GM12878 (cell line): ENCODE results near the gene GNAO1. TPM values are rescaled to one million over a fixed set of nuclear protein-coding genes. Genes with fewer than 3 reads are reported as not detected.
"Not testable (repeated sequence)": the region's sequence is repeated elsewhere in the genome, so short reads cannot be mapped to it uniquely, and the experiment has no call there.

Experiments
- ATAC-seq: fragments of 200-7000 bp; cut with Tn5 transposase; 3 replicates; pipeline ENCODE4 v1.9.1; 2020; ENCODE audit warnings: mild to moderate bottlenecking, moderate library complexity
- BruUV-seq: library from RNA; stranded (reverse); fragments of 400-500 nt; replicated peaks from 2 replicates; lab custom pipeline; 2021; lab: Mats Ljungman, UMichigan
- CTCF ChIA-PET: fragments of 300-600 bp; sonication (Branson Sonifier 250); formaldehyde crosslinking; extraction: SDS; loops from one replicate; lab custom pipeline; 2021; ENCODE audit warnings: inconsistent platforms; lab: Yijun Ruan, JAX
- POLR2A ChIA-PET: fragments of 350-600 bp; formaldehyde crosslinking; extraction: SDS; loops from one replicate; lab custom pipeline; 2021; ENCODE audit warnings: inconsistent platforms; lab: Charles Lee
- RAD21 ChIA-PET: fragments of 300-600 bp; sonication (Branson Sonifier 250); formaldehyde crosslinking; loops from one replicate; lab custom pipeline; 2023; ENCODE audit warnings: antibody characterized with exemption; ENCODE audit not compliant: unreplicated experiment; lab: Charles Lee
- SMC1A ChIA-PET: fragments of 300-600 bp; sonication (Branson Sonifier 250); formaldehyde crosslinking; loops from one replicate; lab custom pipeline; 2023; ENCODE audit not compliant: unreplicated experiment, uncharacterized antibody; lab: Charles Lee
- DNase-seq: peaks from one replicate; pipeline ENCODE4 v3.0.0-alpha.2; 2011; ENCODE audit warnings: low read depth, low spot score
- FAIRE-seq: peaks from 3 replicates; lab custom pipeline; 2011; peaks lifted over from hg19 to GRCh38; lab: Jason Lieb, UNC
- H2AFZ ChIP-seq: 2 replicates; pipeline ENCODE4 v1.6.0; 2011; ENCODE audit warnings: low read depth, low read length, control low read depth; ENCODE audit not compliant: control insufficient read depth
- H3K27ac ChIP-seq: 2 replicates; pipeline ENCODE4 v1.5.1; 2011; ENCODE audit warnings: control low read depth; ENCODE audit not compliant: control insufficient read depth, insufficient read depth
- H3K27me3 ChIP-seq, 2 experiments: replicated peaks in 1 of 2; 2 replicates each; pipeline versions ENCODE4 v1.6.0 to v1.6.1; 2011; ENCODE audit warnings: low read length in 1 of 2; ENCODE audit not compliant: control insufficient read depth in 2 of 2, insufficient read depth in 2 of 2
- H3K36me3 ChIP-seq, 2 experiments: 2 replicates each; pipeline ENCODE4 v1.5.1; 2011; ENCODE audit warnings: low read length in 1 of 2; ENCODE audit not compliant: control insufficient read depth in 2 of 2, insufficient read depth in 2 of 2
- H3K4me1 ChIP-seq: 2 replicates; pipeline ENCODE4 v1.6.1; 2011; ENCODE audit warnings: mild to moderate bottlenecking, low read length, moderate library complexity, mixed read lengths; ENCODE audit not compliant: control insufficient read depth, insufficient read depth
- H3K4me2 ChIP-seq: 2 replicates; pipeline ENCODE4 v1.6.0; 2011; ENCODE audit warnings: control low read depth; ENCODE audit not compliant: control insufficient read depth, insufficient read depth
- H3K4me3 ChIP-seq: fragments of 200-600 bp; sonication (generic); 2 replicates; pipeline ENCODE4 v1.5.1; 2016
- H3K79me2 ChIP-seq: 2 replicates; pipeline ENCODE4 v1.6.0; 2011; ENCODE audit warnings: low read length; ENCODE audit not compliant: control insufficient read depth, insufficient read depth
- H3K9ac ChIP-seq: 2 replicates; pipeline ENCODE4 v1.8.0; 2011; ENCODE audit warnings: low read length, control low read depth, mixed read lengths; ENCODE audit not compliant: control insufficient read depth, insufficient read depth
- H3K9me3 ChIP-seq: replicated peaks from 3 replicates; pipeline ENCODE4 v1.5.1; 2011; ENCODE audit warnings: mild to moderate bottlenecking, low read length; ENCODE audit not compliant: control insufficient read depth, insufficient read depth
- H4K20me1 ChIP-seq: 2 replicates; pipeline ENCODE4 v1.6.0; 2011; ENCODE audit not compliant: control insufficient read depth, insufficient read depth
- PAX8 ChIP-seq: fragments of 450-650 bp; IDR thresholded peaks from 2 replicates; pipeline ENCODE4 v1.6.1; 2017; ENCODE audit warnings: mild to moderate bottlenecking, moderate library complexity
- SREBF1 ChIP-seq: IDR thresholded peaks from 2 replicates; pipeline ENCODE4 v1.6.1; 2012; ENCODE audit warnings: mild to moderate bottlenecking, low read length
- WGBS: methylation state at CpG from one replicate; pipeline ENCODE4 v1.1.6; 2016; ENCODE audit warnings: low lambda C conversion rate; ENCODE audit not compliant: insufficient replicate concordance, insufficient coverage; ENCODE audit errors: missing lambda C conversion rate; 5-methylcytosine and 5-hydroxymethylcytosine counted together
- in situ Hi-C: fragments of 300-500 bp; cut with MboI; formaldehyde crosslinking; loops from 9 replicates; pipeline ENCODE4 v1.14.3; 2018; ENCODE audit warnings: mixed read lengths
- intact Hi-C: fragments of 100-400 bp; cut with micrococcal nuclease; formaldehyde crosslinking; loops from one replicate; pipeline ENCODE4 v1.14.2; 2022; ENCODE audit not compliant: unreplicated experiment
- polyA plus RNA-seq, 11 experiments: library from polyadenylated mRNA; depleted of rRNA in 4 of 11; unstranded in 6 of 11; stranded (reverse) in 5 of 11; fragments of >200 nt; fragmentation: Nextera tagmentation in 4 of 11; fragmentation: Illumina TruSeq in 1 of 11; extraction: Ambion mirVana in 4 of 11; extraction: Trizol in 1 of 11; gene quantifications; 1 replicate in 1 of 11; 2 replicates in 10 of 11; pipeline versions ENCODE4 v1.2.1 to v1.2.3, GENCODE V29; 2011 to 2016; ENCODE audit warnings: inconsistent platforms in 2 of 11, missing spikeins in 2 of 11, low read depth in 1 of 11
- total RNA-seq, 4 experiments: library from RNA; depleted of rRNA in 3 of 4; stranded (reverse); fragments of >200 nt in 3 of 4; fragmentation: Illumina TruSeq in 1 of 4; extraction: Trizol in 1 of 4; gene quantifications; 2 replicates each; pipeline versions ENCODE4 v1.2.1 to v1.2.3, GENCODE V29; 2013 to 2021
- TF ChIP-seq, protein P1 (sequence below): fragments of 450-650 bp; IDR thresholded peaks from 2 replicates; pipeline ENCODE4 v1.6.1; 2016; ENCODE audit warnings: mild to moderate bottlenecking

The GNAO1 gene
- total and polyA plus RNA-seq, 10 of the 15 experiments (the other 5 are each of a cell fraction or from before 2014, with no cell fraction given): 0.05 to 0.28 (median 0.14) TPM; not detected in 6

DNA sequence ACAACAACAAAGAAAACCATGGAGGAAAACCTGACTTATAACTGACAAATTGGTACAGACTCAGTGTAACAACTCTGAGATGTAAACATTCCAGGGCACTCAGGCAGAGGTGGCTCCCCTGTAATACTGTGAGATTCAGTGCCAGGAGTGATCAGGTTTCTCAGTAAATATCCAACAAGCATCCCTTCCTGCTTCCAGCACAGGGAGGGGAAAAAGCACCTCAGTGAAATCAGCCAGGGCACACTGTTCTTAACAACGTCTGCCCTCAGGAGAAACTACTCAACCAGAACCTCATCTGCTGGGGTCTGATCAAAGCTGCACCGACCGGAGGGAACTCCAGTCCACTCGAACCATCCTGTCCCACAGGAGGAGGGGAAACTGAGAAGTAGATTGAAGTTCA is 181.7 kb downstream of the GNAO1 start:
- WGBS: 100% methylated on average over 4 of the region's 4 CpGs
- in situ Hi-C loops: no loop called here

DNA sequence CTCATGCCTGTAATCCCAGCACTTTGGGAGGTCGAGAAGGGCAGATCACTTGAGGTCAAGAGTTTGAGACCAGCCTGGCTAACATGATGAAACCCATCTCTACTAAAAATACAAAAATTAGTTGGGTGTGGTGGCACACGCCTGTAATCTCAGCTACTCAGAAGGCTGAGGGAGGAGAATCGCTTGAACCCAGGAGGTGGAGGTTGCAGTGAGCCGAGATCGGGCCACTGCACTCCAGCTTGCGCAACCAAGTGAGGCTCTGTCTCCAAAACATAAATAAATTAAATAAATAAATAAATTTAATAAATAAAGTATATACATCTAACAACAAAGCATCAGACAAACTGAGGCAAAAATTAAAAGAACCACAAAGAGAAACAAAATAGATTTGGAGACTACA is 184.5 kb downstream of the GNAO1 start:
- in situ Hi-C loops, H4K20me1 ChIP-seq, ATAC-seq, H3K9me3 ChIP-seq, H3K27me3 ChIP-seq, intact Hi-C loops, DNase-seq, H3K27ac ChIP-seq, POLR2A ChIA-PET, H2AFZ ChIP-seq, BruUV-seq, FAIRE-seq, H3K4me3 ChIP-seq, H3K79me2 ChIP-seq, H3K4me2 ChIP-seq, H3K4me1 ChIP-seq, H3K9ac ChIP-seq, CTCF ChIA-PET, RAD21 ChIA-PET: not testable (repeated sequence)
- peaks cover 5 to 29% of the 10 kb centered on the region in 2 experiments for H3K36me3 ChIP-seq
- 97% methylated on average over 6 of the region's 6 CpGs for WGBS
- SMC1A ChIA-PET: interaction anchor here (1.2 kb wide), 1 partner anchor 326 kb away, joined by 3 read pairs; no protein-coding TSS in a partner anchor

More for the DNA sequence above, 181.7 kb downstream of the GNAO1 start:
- no peak for ATAC-seq
- BruUV-seq: no TSS peak
- RAD21 ChIA-PET: no interaction called here
- Histone ChIP-seq H3K4me1 (no peaks in the 10 kb centered on the region), H4K20me1 (no peaks in the 10 kb centered on the region), H3K36me3 (peaks cover 8 to 24% of the 10 kb centered on the region in 2 experiments), H3K79me2 (no peaks in the 10 kb centered on the region; the same call in none of the 2 replicates), H3K9ac (no peak overlapping the region), H2AFZ (no peak overlapping the region), H3K27ac (no peak overlapping the region), H3K9me3 (no peaks in the 10 kb centered on the region), H3K4me2 (no peak overlapping the region), H3K4me3 (no peak overlapping the region), H3K27me3 (no peaks in the 10 kb centered on the region)
- POLR2A ChIA-PET: no interaction called here
- intact Hi-C loops: no loop called here
- no peak for DNase-seq
- no peak for FAIRE-seq
- CTCF ChIA-PET: no interaction called here
- SMC1A ChIA-PET: no interaction called here
- TF ChIP-seq, protein P1, sequence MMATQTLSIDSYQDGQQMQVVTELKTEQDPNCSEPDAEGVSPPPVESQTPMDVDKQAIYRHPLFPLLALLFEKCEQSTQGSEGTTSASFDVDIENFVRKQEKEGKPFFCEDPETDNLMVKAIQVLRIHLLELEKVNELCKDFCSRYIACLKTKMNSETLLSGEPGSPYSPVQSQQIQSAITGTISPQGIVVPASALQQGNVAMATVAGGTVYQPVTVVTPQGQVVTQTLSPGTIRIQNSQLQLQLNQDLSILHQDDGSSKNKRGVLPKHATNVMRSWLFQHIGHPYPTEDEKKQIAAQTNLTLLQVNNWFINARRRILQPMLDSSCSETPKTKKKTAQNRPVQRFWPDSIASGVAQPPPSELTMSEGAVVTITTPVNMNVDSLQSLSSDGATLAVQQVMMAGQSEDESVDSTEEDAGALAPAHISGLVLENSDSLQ: no peak
- TF ChIP-seq SREBF1: no peak
- TF ChIP-seq PAX8: no peak

GRCh38 chr16:56379044-56379443 is 187.8 kb downstream of the GNAO1 start:
- RAD21 ChIA-PET, POLR2A ChIA-PET, in situ Hi-C loops, intact Hi-C loops, H3K79me2 ChIP-seq, DNase-seq, H3K27ac ChIP-seq, ATAC-seq, H3K9ac ChIP-seq, FAIRE-seq, H4K20me1 ChIP-seq, H3K4me2 ChIP-seq, H2AFZ ChIP-seq, CTCF ChIA-PET, H3K27me3 ChIP-seq, H3K4me3 ChIP-seq, BruUV-seq, H3K4me1 ChIP-seq, H3K9me3 ChIP-seq: not testable (repeated sequence)
- H3K36me3 ChIP-seq: peaks cover 5 to 38% of the 10 kb centered on the region in 2 experiments
- SMC1A ChIA-PET: interaction anchor here (1.2 kb wide), 1 partner anchor 10 kb away, joined by 4 read pairs; no protein-coding TSS in a partner anchor
- 98% methylated on average over 6 of the region's 6 CpGs for WGBS
